ENCODE data around the gene EMX2. TPM values are rescaled to one million over a fixed set of nuclear protein-coding genes. Genes with fewer than 3 reads are reported as not detected.

EMX2 gene
- total RNA-seq, 1 donor from 2014 or later, result 6.1 TPM

GRCh38 chr10:117533507-117534281, 8.9 kb upstream of the EMX2 start:
- Histone ChIP-seq H3K36me3 (ENCODE audit: control insufficient read depth, insufficient read depth, low read length) (no peaks in the 10 kb centered on the region), H3K27me3 (ENCODE audit: control insufficient read depth, insufficient read depth, low read length) (peaks cover 12% of the 10 kb centered on the region), H3K4me3 (ENCODE audit: low read depth, low read length) (peak overlapping the region; percentile 43)
- no peak for DNase-seq (ENCODE audit: low read depth)
- TF ChIP-seq CTCF (IDR thresholded peaks at IDR 0.05; ENCODE audit: insufficient read depth, low read length, poor library complexity, severe bottlenecking), result no peak

- H3K4me3 ChIP-seq (ENCODE audit: low read depth, low read length), result peak overlapping the region; percentile 43
- H3K27me3 ChIP-seq (ENCODE audit: control insufficient read depth, insufficient read depth, low read length), result peaks cover 12% of the 10 kb centered on the region
- no peak for DNase-seq (ENCODE audit: low read depth)
- no peak for TF ChIP-seq CTCF (IDR thresholded peaks at IDR 0.05; ENCODE audit: insufficient read depth, low read length, poor library complexity, severe bottlenecking)
- H3K36me3 ChIP-seq (ENCODE audit: control insufficient read depth, insufficient read depth, low read length), result no peaks in the 10 kb centered on the region
Observed at GRCh38 chr10:117534321-117535297, 7.9 kb upstream of the EMX2 start.

- no peak for DNase-seq (ENCODE audit: low read depth)
- Histone ChIP-seq H3K36me3 (ENCODE audit: control insufficient read depth, insufficient read depth, low read length) (no peaks in the 10 kb centered on the region), H3K27me3 (ENCODE audit: control insufficient read depth, insufficient read depth, low read length) (peaks cover 12% of the 10 kb centered on the region), H3K4me3 (ENCODE audit: low read depth, low read length) (peak overlapping the region; percentile 43)
- TF ChIP-seq CTCF (IDR thresholded peaks at IDR 0.05; ENCODE audit: insufficient read depth, low read length, poor library complexity, severe bottlenecking), result no peak
Observed at GRCh38 chr10:117535298-117536071, 7.1 kb upstream of the EMX2 start.

- no peaks in the 10 kb centered on the region for H3K36me3 ChIP-seq (ENCODE audit: control insufficient read depth, insufficient read depth, low read length)
- peaks cover 12% of the 10 kb centered on the region for H3K27me3 ChIP-seq (ENCODE audit: control insufficient read depth, insufficient read depth, low read length)
- TF ChIP-seq CTCF (IDR thresholded peaks at IDR 0.05; ENCODE audit: insufficient read depth, low read length, poor library complexity, severe bottlenecking), result no peak
- peak overlapping the region; percentile 19 for H3K4me3 ChIP-seq (ENCODE audit: low read depth, low read length)
- DNase-seq (ENCODE audit: low read depth), result no peak
Observed at GRCh38 chr10:117536072-117536865, 6.3 kb upstream of the EMX2 start.

- peak overlapping the region; percentile 25 for H3K4me3 ChIP-seq (ENCODE audit: low read depth, low read length)
- peak; percentile 35 for TF ChIP-seq CTCF (IDR thresholded peaks at IDR 0.05; ENCODE audit: insufficient read depth, low read length, poor library complexity, severe bottlenecking)
- H3K27me3 ChIP-seq (ENCODE audit: control insufficient read depth, insufficient read depth, low read length), result peaks cover 14% of the 10 kb centered on the region
- H3K36me3 ChIP-seq (ENCODE audit: control insufficient read depth, insufficient read depth, low read length), result no peaks in the 10 kb centered on the region
- no peak for DNase-seq (ENCODE audit: low read depth)
Observed at GRCh38 chr10:117536866-117537435, 5.6 kb upstream of the EMX2 start.
